IMR-90 (cell line): ENCODE results near the gene EFEMP1. TPM values are rescaled to one million over a fixed set of nuclear protein-coding genes. Genes with fewer than 3 reads are reported as not detected.
A peak's percentile ranks its signal among the peaks of the same experiment; 100 is the strongest.

Source experiments
- ATAC-seq: fragments of 200-7000 bp; cut with Tn5 transposase; 2 replicates; pipeline ENCODE4 v1.9.1; 2020; ENCODE audit warnings: low read depth, mild to moderate bottlenecking, moderate library complexity
- Bru-seq: library from RNA; stranded (reverse); fragments of 400-500 nt; gene quantifications from one replicate; lab custom pipeline; 2021; lab: Mats Ljungman, UMichigan
- BruChase-seq, 2 experiments: library from RNA; stranded (reverse); fragments of 400-500 nt; gene quantifications; one replicate each; lab custom pipeline; 2021; lab: Mats Ljungman, UMichigan
- BruUV-seq: library from RNA; stranded (reverse); fragments of 400-500 nt; replicated peaks from 2 replicates; lab custom pipeline; 2021; lab: Mats Ljungman, UMichigan
- CTCF ChIA-PET: fragments of 300-600 bp; formaldehyde crosslinking; extraction: SDS; loops from one replicate; lab custom pipeline; 2021; ENCODE audit warnings: antibody characterized with exemption; lab: Yijun Ruan, JAX
- POLR2A ChIA-PET: fragments of 300-600 bp; sonication (Branson Sonifier 250); formaldehyde crosslinking; loops from one replicate; lab custom pipeline; 2022; ENCODE audit warnings: antibody characterized with exemption; ENCODE audit not compliant: unreplicated experiment; lab: Charles Lee
- DNase-seq: peaks from one replicate; pipeline ENCODE4 v3.0.0; 2013
- H2AFZ ChIP-seq: replicated peaks from 2 replicates; pipeline ENCODE3; 2013; ENCODE audit warnings: low read length, mild to moderate bottlenecking; ENCODE audit not compliant: poor library complexity
- H2AK5ac ChIP-seq: 2 replicates; pipeline ENCODE4 v1.6.1; 2013; ENCODE audit warnings: low read depth, low read length, inconsistent platforms
- H2AK9ac ChIP-seq: replicated peaks from 2 replicates; pipeline ENCODE3; 2013; ENCODE audit warnings: mild to moderate bottlenecking, low read depth, low read length, moderate library complexity; ENCODE audit not compliant: poor library complexity
- H2BK120ac ChIP-seq: 2 replicates; pipeline ENCODE4 v1.6.1; 2013; ENCODE audit warnings: low read depth, low read length, inconsistent platforms
- H2BK15ac ChIP-seq: 3 replicates; pipeline ENCODE4 v1.6.1; 2013; ENCODE audit warnings: low read depth, low read length, inconsistent platforms
- H2BK20ac ChIP-seq: 2 replicates; pipeline ENCODE4 v1.6.1; 2013; ENCODE audit warnings: low read depth, mild to moderate bottlenecking, inconsistent platforms, low read length, moderate library complexity
- H2BK5ac ChIP-seq: 2 replicates; pipeline ENCODE4 v1.6.1; 2013; ENCODE audit warnings: mild to moderate bottlenecking, low read depth, low read length, inconsistent platforms; ENCODE audit not compliant: poor library complexity, severe bottlenecking
- H3K14ac ChIP-seq: replicated peaks from 2 replicates; pipeline ENCODE4 v1.6.1; 2013; ENCODE audit warnings: low read depth, low read length, inconsistent platforms
- H3K18ac ChIP-seq: 2 replicates; pipeline ENCODE4 v1.6.1; 2013; ENCODE audit warnings: low read depth, low read length, control low read depth
- H3K23ac ChIP-seq: 2 replicates; pipeline ENCODE4 v1.6.1; 2013; ENCODE audit warnings: low read depth, low read length, inconsistent platforms
- H3K27ac ChIP-seq: 2 replicates; pipeline ENCODE4 v1.5.1; 2013; ENCODE audit warnings: mild to moderate bottlenecking, control low read depth, low read length; ENCODE audit not compliant: insufficient read depth
- H3K27me3 ChIP-seq: 2 replicates; pipeline ENCODE4 v1.6.1; 2013; ENCODE audit warnings: low read length; ENCODE audit not compliant: control insufficient read depth, insufficient read depth
- H3K36me3 ChIP-seq: 2 replicates; pipeline ENCODE4 v1.6.1; 2013; ENCODE audit warnings: low read length, mixed read lengths; ENCODE audit not compliant: control insufficient read depth, insufficient read depth
- H3K4ac ChIP-seq: 2 replicates; pipeline ENCODE4 v1.6.1; 2013; ENCODE audit warnings: low read depth, low read length, inconsistent platforms
- H3K4me1 ChIP-seq: 2 replicates; pipeline ENCODE4 v1.6.1; 2013; ENCODE audit warnings: low read length, mixed read lengths; ENCODE audit not compliant: control insufficient read depth, insufficient read depth
- H3K4me2 ChIP-seq: 2 replicates; pipeline ENCODE4 v1.6.1; 2013; ENCODE audit warnings: low read depth, mild to moderate bottlenecking, control low read depth, low read length, moderate library complexity
- H3K4me3 ChIP-seq: 2 replicates; pipeline ENCODE4 v1.5.1; 2013; ENCODE audit warnings: low read depth, mild to moderate bottlenecking, control low read depth, low read length, moderate library complexity; ENCODE audit not compliant: insufficient read depth
- H3K56ac ChIP-seq: 2 replicates; pipeline ENCODE4 v1.6.1; 2013; ENCODE audit warnings: low read length, inconsistent platforms; ENCODE audit not compliant: insufficient read depth; ENCODE audit errors: extremely low read depth
- H3K79me1 ChIP-seq, 2 experiments: 2 replicates each; pipeline ENCODE4 v1.6.1; 2013; ENCODE audit warnings: low read length in 2 of 2, inconsistent platforms in 1 of 2, low read depth in 1 of 2
- H3K9ac ChIP-seq: 2 replicates; pipeline ENCODE4 v1.6.1; 2013; ENCODE audit warnings: low read depth, low read length, control low read depth
- H3K9me1 ChIP-seq: 2 replicates; pipeline ENCODE4 v1.6.1; 2013; ENCODE audit warnings: low read length, inconsistent platforms; ENCODE audit not compliant: insufficient read depth
- H3K9me3 ChIP-seq: 2 replicates; pipeline ENCODE4 v1.6.1; 2013; ENCODE audit warnings: low read length; ENCODE audit not compliant: control insufficient read depth, insufficient read depth
- H4K20me1 ChIP-seq: 2 replicates; pipeline ENCODE4 v1.6.1; 2013; ENCODE audit warnings: low read length, inconsistent platforms; ENCODE audit not compliant: insufficient read depth
- H4K5ac ChIP-seq: 2 replicates; pipeline ENCODE4 v1.6.1; 2013; ENCODE audit warnings: mild to moderate bottlenecking, low read depth, low read length, control low read depth
- H4K8ac ChIP-seq, 2 experiments: 2 replicates each; pipeline ENCODE4 v1.6.1; 2013; ENCODE audit warnings: low read depth in 2 of 2, low read length in 2 of 2, control low read depth in 1 of 2, inconsistent platforms in 1 of 2
- H4K91ac ChIP-seq: 2 replicates; pipeline ENCODE4 v1.6.1; 2013; ENCODE audit warnings: low read depth, low read length, inconsistent platforms; ENCODE audit not compliant: insufficient read depth
- BHLHE40 ChIP-seq: fragments of 150-350 bp; IDR thresholded peaks from 2 replicates; pipeline ENCODE4 v1.6.1; 2016; ENCODE audit warnings: mild to moderate bottlenecking, low read depth, low read length
- MAFK ChIP-seq: IDR thresholded peaks from 2 replicates; pipeline ENCODE4 v1.6.1; 2012; ENCODE audit warnings: low read depth, low read length, improper control_type of control experiment
- MAZ ChIP-seq: IDR thresholded peaks from 2 replicates; pipeline ENCODE4 v1.6.1; 2012; ENCODE audit warnings: low read depth, mild to moderate bottlenecking, low read length, improper control_type of control experiment, moderate library complexity, borderline replicate concordance
- MXI1 ChIP-seq: IDR thresholded peaks from 2 replicates; pipeline ENCODE4 v1.6.1; 2012; ENCODE audit warnings: low read depth, mild to moderate bottlenecking, low read length, moderate library complexity, borderline replicate concordance
- NFE2L2 ChIP-seq: fragments of 150-350 bp; IDR thresholded peaks from 2 replicates; pipeline ENCODE4 v1.6.1; 2016; ENCODE audit warnings: low read depth, mild to moderate bottlenecking, low read length
- POLR2A ChIP-seq: IDR thresholded peaks from 2 replicates; pipeline ENCODE4 v1.6.1; 2012; ENCODE audit warnings: mild to moderate bottlenecking, low read depth, low read length
- RAD21 ChIP-seq: IDR thresholded peaks from 2 replicates; pipeline ENCODE4 v1.6.1; 2012; ENCODE audit warnings: low read length, improper control_type of control experiment
- WGBS, 2 experiments: methylation state at CpG; one replicate each; pipeline versions ENCODE4 v1.1.5 to v1.1.7; 2013; ENCODE audit warnings: missing lambda C conversion rate in 2 of 2; ENCODE audit not compliant: insufficient read length in 1 of 2; ENCODE audit errors: extremely low coverage in 2 of 2; 5-methylcytosine and 5-hydroxymethylcytosine counted together
- dilution Hi-C: fragments of 300-500 bp; cut with HindIII; formaldehyde crosslinking; loops from one replicate; pipeline ENCODE4 v1.14.3; 2018; ENCODE audit warnings: low sequenced_read_pairs; ENCODE audit not compliant: unreplicated experiment
- in situ Hi-C: fragments of 300-500 bp; cut with MboI; formaldehyde crosslinking; loops from 3 replicates; pipeline ENCODE4 v1.14.3; 2019; ENCODE audit warnings: low sequenced_read_pairs, inconsistent platforms, mixed read lengths
- intact Hi-C: fragments of 100-400 bp; cut with micrococcal nuclease; formaldehyde crosslinking; loops from 2 replicates; pipeline ENCODE4 v1.10.0; 2022
- long read RNA-seq: library from polyadenylated mRNA; unstranded; transcript quantifications from one replicate; pipeline ENCODE4 v2.0.0, GENCODE V29; 2021; ENCODE audit not compliant: unreplicated experiment
- polyA plus RNA-seq, 3 experiments: library from polyadenylated mRNA; depleted of rRNA; stranded (reverse); fragments of >200 nt; gene quantifications; 2 replicates each; pipeline ENCODE4 v1.2.3, GENCODE V29; 2012; ENCODE audit warnings: low replicate concordance in 1 of 3
- total RNA-seq: library from RNA; depleted of rRNA; stranded (reverse); fragments of >200 nt; gene quantifications from 2 replicates; pipeline ENCODE4 v1.2.3, GENCODE V29; 2012; rRNA removed
- TF ChIP-seq, protein P1 (sequence below): fragments of 150-350 bp; IDR thresholded peaks from 2 replicates; pipeline ENCODE4 v1.6.1; 2017; ENCODE audit warnings: mild to moderate bottlenecking, antibody characterized with exemption, low read length, low read depth
- TF ChIP-seq, protein P2 (sequence below): fragments of 150-350 bp; IDR thresholded peaks from 2 replicates; pipeline ENCODE4 v1.6.1; 2016; ENCODE audit warnings: low read depth, mild to moderate bottlenecking, low read length, moderate library complexity, borderline replicate concordance

Gene EFEMP1, protein sequence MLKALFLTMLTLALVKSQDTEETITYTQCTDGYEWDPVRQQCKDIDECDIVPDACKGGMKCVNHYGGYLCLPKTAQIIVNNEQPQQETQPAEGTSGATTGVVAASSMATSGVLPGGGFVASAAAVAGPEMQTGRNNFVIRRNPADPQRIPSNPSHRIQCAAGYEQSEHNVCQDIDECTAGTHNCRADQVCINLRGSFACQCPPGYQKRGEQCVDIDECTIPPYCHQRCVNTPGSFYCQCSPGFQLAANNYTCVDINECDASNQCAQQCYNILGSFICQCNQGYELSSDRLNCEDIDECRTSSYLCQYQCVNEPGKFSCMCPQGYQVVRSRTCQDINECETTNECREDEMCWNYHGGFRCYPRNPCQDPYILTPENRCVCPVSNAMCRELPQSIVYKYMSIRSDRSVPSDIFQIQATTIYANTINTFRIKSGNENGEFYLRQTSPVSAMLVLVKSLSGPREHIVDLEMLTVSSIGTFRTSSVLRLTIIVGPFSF
- total RNA-seq (164 and 214 TPM in 2 replicates), polyA plus RNA-seq (2012; rRNA removed) (198 and 219 TPM in 2 replicates), Bru-seq, nascent RNA (percentile 93 among the genes with signal in this experiment), BruChase-seq, experiment 1, labeled RNA remaining after a 6-hour chase (percentile 71 among the genes with signal in this experiment), BruChase-seq, experiment 2, labeled RNA remaining after a 2-hour chase (percentile 72 among the genes with signal in this experiment)
- polyA plus RNA-seq (2012; cell fraction: cytosol; rRNA removed), result 314 and 322 TPM in 2 replicates
- 132 and 323 TPM in 2 replicates for polyA plus RNA-seq (2012; cell fraction: nucleus; rRNA removed; ENCODE audit: low replicate concordance)
- long read RNA-seq, transcript EFEMP1-202 (11 exons, 3,024 nt), result major isoform, 679 of 1,120 reads
- long read RNA-seq, transcript EFEMP1-201 (12 exons, 1,820 nt), result minor isoform, 246 of 1,120 reads
- long read RNA-seq, partial matches to known transcripts, result 97 of 1,120 reads
- long read RNA-seq, other reads (novel, unspliced or antisense), result 97 of 1,120 reads

DNA sequence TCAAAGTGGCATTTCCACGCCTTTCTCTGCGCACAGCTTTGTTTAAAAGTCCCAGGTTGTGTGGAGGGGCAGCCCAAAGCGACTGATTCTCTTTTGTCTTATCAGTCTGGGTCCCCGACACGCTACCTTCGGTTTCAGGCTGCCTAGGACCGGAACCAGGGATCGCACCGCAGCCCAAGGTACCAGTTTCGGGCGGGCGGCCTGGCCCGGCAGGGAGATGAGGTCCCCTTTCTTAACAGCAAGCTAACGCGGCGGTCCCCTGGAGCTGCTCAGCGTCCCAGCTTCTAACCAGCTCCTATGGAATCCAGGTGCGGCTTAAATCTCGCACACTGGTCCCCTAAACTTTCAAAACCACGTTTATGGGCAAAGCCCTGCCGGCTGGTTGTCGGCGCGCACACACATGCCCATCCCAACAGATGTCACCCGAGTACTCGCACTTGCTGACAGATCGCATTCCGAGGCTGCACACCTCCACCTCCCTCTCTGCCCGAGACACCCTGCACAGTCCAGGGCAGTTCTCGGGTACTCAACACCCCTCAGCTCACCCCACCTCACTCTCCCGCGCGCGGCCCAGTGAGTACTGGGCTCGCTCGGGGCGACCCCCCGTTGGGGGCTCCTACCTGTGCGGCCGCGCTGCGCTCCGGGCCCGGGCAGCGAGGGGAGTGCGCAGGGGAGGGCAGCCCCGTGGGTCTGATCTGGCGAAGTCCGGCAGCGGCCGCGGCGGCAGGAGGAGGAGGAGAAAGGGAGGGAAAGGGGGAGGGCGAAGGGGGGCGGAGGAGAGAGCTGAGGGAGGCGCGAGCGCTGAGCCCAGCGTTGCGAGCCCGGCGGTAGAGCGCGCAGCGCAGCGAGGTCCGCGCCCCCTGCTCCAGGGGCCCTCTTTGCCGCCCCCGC is at the start of gene EFEMP1:
Gene EFEMP1 (minus strand): TSS at position 692 of the 891 bp plus-strand sequence. CDS start 1,342 bp downstream, outside the sequence.
- Histone ChIP-seq H2BK120ac (peak within 1 kb of the TSS; percentile 95), H3K4me2 (peak within 1 kb of the TSS; percentile 99), H3K18ac (peak within 1 kb of the TSS; percentile 96), H3K4me1 (no peaks in the 10 kb centered on the region; the same call in 1 of the 2 replicates), H3K9me1 (no peaks in the 10 kb centered on the region; the same call in 1 of the 2 replicates), H4K91ac (peak within 1 kb of the TSS; percentile 70), H3K9ac (peak within 1 kb of the TSS; percentile 99), H2AK9ac (peak within 1 kb of the TSS; percentile 38), H3K27me3 (peaks cover 4% of the 10 kb centered on the region; the same call in 1 of the 2 replicates), H3K56ac (peak within 1 kb of the TSS; percentile 30), H3K4me3 (peak within 1 kb of the TSS; percentile 92), H3K4ac (peak within 1 kb of the TSS; percentile 76), H3K27ac (peak within 1 kb of the TSS; percentile 86), H2BK5ac (peak within 1 kb of the TSS; percentile 71), H3K79me1 (peaks cover 20 to 29% of the 10 kb centered on the region in 2 experiments), H3K36me3 (peaks cover 8% of the 10 kb centered on the region), H3K23ac (peak within 1 kb of the TSS; percentile 97), H3K14ac (peak within 1 kb of the TSS; percentile 93), H2AK5ac (peak within 1 kb of the TSS; percentile 92), H4K5ac (peak within 1 kb of the TSS; percentile 43), H2AFZ (peak within 1 kb of the TSS; percentile 95), H2BK20ac (peak within 1 kb of the TSS; percentile 73), H2BK15ac (peak within 1 kb of the TSS; percentile 88; the same call in 1 of the 3 replicates), H4K20me1 (no peaks in the 10 kb centered on the region), H3K9me3 (no peaks in the 10 kb centered on the region), H4K8ac (peak within 1 kb of the TSS; percentile 25 to 63; a peak in 2 of 4 replicates)
- WGBS, 2 experiments, result 2% methylated on average over 25 of the region's 70 CpGs; no CpG with 5 or more reads in 1 of the 2 experiments
- TF ChIP-seq, protein P1, sequence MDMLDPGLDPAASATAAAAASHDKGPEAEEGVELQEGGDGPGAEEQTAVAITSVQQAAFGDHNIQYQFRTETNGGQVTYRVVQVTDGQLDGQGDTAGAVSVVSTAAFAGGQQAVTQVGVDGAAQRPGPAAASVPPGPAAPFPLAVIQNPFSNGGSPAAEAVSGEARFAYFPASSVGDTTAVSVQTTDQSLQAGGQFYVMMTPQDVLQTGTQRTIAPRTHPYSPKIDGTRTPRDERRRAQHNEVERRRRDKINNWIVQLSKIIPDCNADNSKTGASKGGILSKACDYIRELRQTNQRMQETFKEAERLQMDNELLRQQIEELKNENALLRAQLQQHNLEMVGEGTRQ, result no peak
- TF ChIP-seq MAZ (peak; percentile 78; the same call in 1 of the 2 replicates), RAD21 (0 out of 2 replicates have a peak, but pooled peaks have one; percentile 1), MXI1 (0 out of 2 replicates have a peak, but pooled peaks have one; percentile 8), POLR2A (0 out of 2 replicates have a peak, but pooled peaks have one; percentile 28), NFE2L2 (no peak), MAFK (no peak), BHLHE40 (no peak)
- TF ChIP-seq, protein P2, sequence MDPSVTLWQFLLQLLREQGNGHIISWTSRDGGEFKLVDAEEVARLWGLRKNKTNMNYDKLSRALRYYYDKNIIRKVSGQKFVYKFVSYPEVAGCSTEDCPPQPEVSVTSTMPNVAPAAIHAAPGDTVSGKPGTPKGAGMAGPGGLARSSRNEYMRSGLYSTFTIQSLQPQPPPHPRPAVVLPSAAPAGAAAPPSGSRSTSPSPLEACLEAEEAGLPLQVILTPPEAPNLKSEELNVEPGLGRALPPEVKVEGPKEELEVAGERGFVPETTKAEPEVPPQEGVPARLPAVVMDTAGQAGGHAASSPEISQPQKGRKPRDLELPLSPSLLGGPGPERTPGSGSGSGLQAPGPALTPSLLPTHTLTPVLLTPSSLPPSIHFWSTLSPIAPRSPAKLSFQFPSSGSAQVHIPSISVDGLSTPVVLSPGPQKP, result no peak
- ATAC-seq (peak; percentile 94), DNase-seq (peak; percentile 62)
- in situ Hi-C loops, result no loop called here
- no TSS peak for BruUV-seq
- ChIA-PET CTCF (no interaction called here), POLR2A (no interaction called here)
- dilution Hi-C loops, result no loop called here
- intact Hi-C loops, result loop anchor here (2.0 to 5.0 kb wide), 6 partner anchors 36 to 153 kb away; no protein-coding TSS in a partner anchor
